B cell (primary cell): ENCODE measurements around the gene NR6A1. TPM values are rescaled to one million over a fixed set of nuclear protein-coding genes. Genes with fewer than 3 reads are reported as not detected.

Experiments
- ATAC-seq: fragments of 200-7000 bp; cut with Tn5 transposase; one replicate; pipeline ENCODE4 v1.10.0; 2021; ENCODE audit warnings: low read depth, mild to moderate bottlenecking, moderate number of reproducible peaks, moderate library complexity
- CTCF ChIA-PET: fragments of 350-600 bp; sonication (Branson Sonifier 250); formaldehyde crosslinking; loops from one replicate; lab custom pipeline; 2021; ENCODE audit warnings: antibody characterized with exemption, inconsistent platforms; lab: Charles Lee
- POLR2A ChIA-PET: fragments of 350-600 bp; sonication (Branson Sonifier 250); formaldehyde crosslinking; loops from one replicate; lab custom pipeline; 2021; ENCODE audit warnings: antibody characterized with exemption; lab: Charles Lee
- DNase-seq: peaks from one replicate; pipeline ENCODE4 v3.0.0; 2013
- H2AFZ ChIP-seq: 2 replicates; pipeline ENCODE4 v1.6.1; 2012; ENCODE audit warnings: mild to moderate bottlenecking, low read depth, low read length; ENCODE audit not compliant: insufficient read depth, poor library complexity, severe bottlenecking
- H3K27ac ChIP-seq, 2 donors: 1 replicate in 1 of 2; 2 replicates in 1 of 2; pipeline ENCODE4 v1.5.1; 2012 to 2013; ENCODE audit warnings: low read length in 2 of 2, mild to moderate bottlenecking in 2 of 2, moderate library complexity in 1 of 2
- H3K27me3 ChIP-seq, 4 experiments: fragments of 200-600 bp in 1 of 4; sonication (generic) in 1 of 4; replicated peaks in 1 of 4; 1 replicate in 2 of 4; 2 replicates in 2 of 4; pipeline versions ENCODE4 v1.6.1 to v1.7.0; 2013 to 2016; ENCODE audit warnings: low read length in 3 of 4, mild to moderate bottlenecking in 2 of 4, mixed read lengths in 1 of 4, moderate library complexity in 1 of 4; ENCODE audit not compliant: insufficient read depth in 4 of 4, control insufficient read depth in 3 of 4; ENCODE audit errors: control extremely low read depth in 1 of 4
- H3K36me3 ChIP-seq, 2 experiments: replicated peaks in 1 of 2; 1 replicate in 1 of 2; 2 replicates in 1 of 2; pipeline versions ENCODE4 v1.6.1 to v1.7.1; 2013; ENCODE audit warnings: low read length in 1 of 2; ENCODE audit not compliant: insufficient read depth in 2 of 2, control insufficient read depth in 1 of 2; ENCODE audit errors: control extremely low read depth in 1 of 2, extremely low read depth in 1 of 2
- H3K4me1 ChIP-seq, 2 donors: fragments of 200-600 bp in 1 of 2; sonication (generic) in 1 of 2; 1 replicate in 1 of 2; 2 replicates in 1 of 2; pipeline versions ENCODE4 v1.5.1 to v1.6.1; 2013 to 2017; ENCODE audit warnings: low read length in 2 of 2; ENCODE audit not compliant: control insufficient read depth in 2 of 2, insufficient read depth in 2 of 2
- H3K4me2 ChIP-seq: replicated peaks from 2 replicates; pipeline ENCODE3; 2012; ENCODE audit warnings: mild to moderate bottlenecking, low read depth, low read length; ENCODE audit not compliant: poor library complexity, severe bottlenecking
- H3K4me3 ChIP-seq, 5 experiments: fragments of 200-600 bp in 1 of 5; sonication (generic) in 1 of 5; 1 replicate in 3 of 5; 2 replicates in 2 of 5; pipeline versions ENCODE4 v1.5.1 to v1.7.0; 2011 to 2016; ENCODE audit warnings: low read length in 4 of 5, mild to moderate bottlenecking in 4 of 5, low read depth in 2 of 5, control low read depth in 1 of 5, moderate library complexity in 1 of 5; ENCODE audit not compliant: insufficient read depth in 1 of 5; ENCODE audit errors: control extremely low read depth in 1 of 5, extremely low read depth in 1 of 5
- H3K79me2 ChIP-seq: fragments of 200-600 bp; sonication (generic); one replicate; pipeline ENCODE4 v1.6.0; 2016; ENCODE audit warnings: low read length; ENCODE audit not compliant: control insufficient read depth, insufficient read depth
- H3K9ac ChIP-seq: fragments of 200-600 bp; sonication (generic); 2 replicates; pipeline ENCODE4 v1.6.1; 2017; ENCODE audit warnings: mild to moderate bottlenecking, low read length, moderate library complexity
- H3K9me3 ChIP-seq, 3 donors: one replicate each; pipeline versions ENCODE4 v1.6.1 to v1.7.1; 2013; ENCODE audit warnings: low read length in 2 of 3; ENCODE audit not compliant: control insufficient read depth in 2 of 3, insufficient read depth in 1 of 3; ENCODE audit errors: control extremely low read depth in 1 of 3
- H4K20me1 ChIP-seq: 2 replicates; pipeline ENCODE4 v1.6.0; 2012; ENCODE audit warnings: mild to moderate bottlenecking, low read length; ENCODE audit not compliant: insufficient read depth, control insufficient read depth, poor library complexity, severe bottlenecking
- H3K27ac Mint-ChIP-seq: one replicate; pipeline ENCODE4 v1.8.0; 2021; ENCODE audit warnings: mixed read lengths
- H3K27me3 Mint-ChIP-seq: one replicate; pipeline ENCODE4 v1.8.0; 2021; ENCODE audit warnings: mixed read lengths
- H3K4me1 Mint-ChIP-seq: one replicate; pipeline ENCODE4 v1.8.0; 2021; ENCODE audit warnings: mixed read lengths
- H3K4me3 Mint-ChIP-seq: one replicate; pipeline ENCODE4 v1.8.0; 2021; ENCODE audit warnings: mixed read lengths
- H3K9me3 Mint-ChIP-seq: one replicate; pipeline ENCODE4 v1.8.0; 2022; ENCODE audit warnings: mixed read lengths; ENCODE audit not compliant: insufficient read depth
- EZH2 ChIP-seq: IDR thresholded peaks from 2 replicates; pipeline ENCODE4 v1.6.1; 2012; ENCODE audit warnings: borderline replicate concordance, low read depth, mild to moderate bottlenecking, moderate library complexity, low read length; ENCODE audit not compliant: insufficient read depth, poor library complexity, severe bottlenecking
- WGBS: methylation state at CpG from one replicate; pipeline ENCODE4 v1.1.5; 2013; ENCODE audit warnings: missing lambda C conversion rate; ENCODE audit not compliant: insufficient coverage; 5-methylcytosine and 5-hydroxymethylcytosine counted together
- intact Hi-C: fragments of 100-400 bp; cut with micrococcal nuclease; formaldehyde crosslinking; loops from one replicate; pipeline ENCODE4 v1.10.0; 2022
- polyA plus RNA-seq: library from polyadenylated mRNA; depleted of rRNA; stranded (reverse); fragments of >200 nt; gene quantifications from 2 replicates; pipeline ENCODE4 v1.2.3, GENCODE V29; 2012
- total RNA-seq, 2 donors: library from RNA; stranded (reverse); fragments of 120-200 nt in 1 of 2; gene quantifications; 1 replicate in 1 of 2; 2 replicates in 1 of 2; pipeline versions ENCODE4 v1.2.3 to v1.2.4, GENCODE V29; 2013 to 2022
- TF ChIP-seq, protein P1 (sequence below): fragments of 200-600 bp; IDR thresholded peaks from one replicate; pipeline ENCODE4 v1.8.0; 2022; ENCODE audit warnings: antibody characterized with exemption, mild to moderate bottlenecking

The NR6A1 gene
- total and polyA plus RNA-seq, 2 donors (not counting 1 experiment from before 2014, with no cell fraction given), result 0.09 to 0.67 TPM

DNA sequence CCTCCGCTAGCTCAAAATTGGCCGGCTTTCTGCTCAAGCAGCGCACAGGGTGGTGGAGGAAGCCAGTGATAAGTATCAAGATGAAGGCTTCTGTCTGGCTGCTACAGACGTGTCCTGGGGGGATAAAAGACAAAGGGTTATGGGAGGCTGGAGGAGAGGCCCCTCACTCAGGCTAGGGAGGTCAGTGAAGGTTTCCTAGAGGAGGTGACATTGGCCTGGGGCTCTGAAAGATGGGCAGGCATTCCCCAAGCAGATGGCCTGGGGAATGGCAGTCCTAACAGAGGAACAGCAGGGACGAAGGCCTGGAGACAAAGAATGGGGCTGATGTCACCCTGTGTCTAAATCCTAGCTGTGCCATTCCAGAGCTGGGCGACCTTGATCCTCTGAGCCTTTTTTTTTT, 38.1 kb upstream of the NR6A1 start:
- Histone ChIP-seq H3K27me3 (no peaks in the 10 kb centered on the region), H3K4me2 (no peak overlapping the region), H3K4me1 (no peaks in the 10 kb centered on the region), H3K9me3 (no peaks in the 10 kb centered on the region), H3K9ac (no peak overlapping the region), H2AFZ (no peak overlapping the region), H3K27ac (no peak overlapping the region), H3K36me3 (no peaks in the 10 kb centered on the region), H4K20me1 (no peaks in the 10 kb centered on the region), H3K4me3 (no peak overlapping the region), H3K79me2 (no peaks in the 10 kb centered on the region)
- Mint-ChIP-seq H3K27me3 (no peaks in the 10 kb centered on the region), H3K4me1 (peaks cover 5% of the 10 kb centered on the region), H3K9me3 (no peaks in the 10 kb centered on the region), H3K27ac (no peak overlapping the region), H3K4me3 (no peak overlapping the region)
- TF ChIP-seq, protein P1, sequence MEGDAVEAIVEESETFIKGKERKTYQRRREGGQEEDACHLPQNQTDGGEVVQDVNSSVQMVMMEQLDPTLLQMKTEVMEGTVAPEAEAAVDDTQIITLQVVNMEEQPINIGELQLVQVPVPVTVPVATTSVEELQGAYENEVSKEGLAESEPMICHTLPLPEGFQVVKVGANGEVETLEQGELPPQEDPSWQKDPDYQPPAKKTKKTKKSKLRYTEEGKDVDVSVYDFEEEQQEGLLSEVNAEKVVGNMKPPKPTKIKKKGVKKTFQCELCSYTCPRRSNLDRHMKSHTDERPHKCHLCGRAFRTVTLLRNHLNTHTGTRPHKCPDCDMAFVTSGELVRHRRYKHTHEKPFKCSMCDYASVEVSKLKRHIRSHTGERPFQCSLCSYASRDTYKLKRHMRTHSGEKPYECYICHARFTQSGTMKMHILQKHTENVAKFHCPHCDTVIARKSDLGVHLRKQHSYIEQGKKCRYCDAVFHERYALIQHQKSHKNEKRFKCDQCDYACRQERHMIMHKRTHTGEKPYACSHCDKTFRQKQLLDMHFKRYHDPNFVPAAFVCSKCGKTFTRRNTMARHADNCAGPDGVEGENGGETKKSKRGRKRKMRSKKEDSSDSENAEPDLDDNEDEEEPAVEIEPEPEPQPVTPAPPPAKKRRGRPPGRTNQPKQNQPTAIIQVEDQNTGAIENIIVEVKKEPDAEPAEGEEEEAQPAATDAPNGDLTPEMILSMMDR, result no peak
- TF ChIP-seq EZH2, result no peak
- POLR2A ChIA-PET, result no interaction called here
- 96% methylated on average over 6 of the region's 6 CpGs for WGBS
- intact Hi-C loops, result no loop called here
- CTCF ChIA-PET, result no interaction called here
- ATAC-seq (no peak), DNase-seq (no peak)

DNA sequence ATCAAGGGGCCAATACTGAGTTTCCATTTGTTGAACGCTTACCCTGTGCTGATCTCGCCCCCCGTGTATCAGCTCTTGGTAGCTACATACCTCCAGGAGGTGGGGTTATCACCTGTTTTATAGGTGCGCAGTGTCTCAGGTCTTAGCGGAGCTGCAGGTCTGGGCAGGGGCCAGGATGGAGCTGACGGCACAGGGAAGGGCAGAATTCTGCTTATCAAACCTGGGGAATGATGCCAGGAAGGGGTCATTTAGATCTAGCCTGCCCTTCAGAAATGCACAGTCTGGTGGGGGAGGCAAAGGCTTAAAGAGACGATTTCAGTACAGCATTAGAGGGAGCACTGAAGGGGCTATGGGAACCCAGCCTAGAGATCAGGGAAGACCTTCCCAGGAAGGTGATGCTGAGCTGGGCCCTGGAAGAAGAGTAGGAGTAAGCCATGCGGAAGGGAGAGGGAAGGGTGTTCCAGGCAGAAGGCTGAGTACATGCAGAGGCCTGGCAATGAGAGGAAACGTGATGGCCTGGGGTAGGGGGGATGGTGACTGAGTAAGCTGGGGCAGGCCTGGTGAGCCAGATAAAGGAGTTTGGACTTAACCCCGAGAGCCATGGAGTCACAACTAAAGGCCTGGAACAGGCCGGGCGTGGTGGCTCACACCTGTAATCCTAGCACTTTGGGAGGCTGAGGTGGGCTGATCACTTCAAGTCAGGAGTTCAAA, 37.3 kb upstream of the NR6A1 start:
- Histone ChIP-seq H3K9ac (no peak overlapping the region), H3K36me3 (no peaks in the 10 kb centered on the region), H3K4me2 (no peak overlapping the region), H2AFZ (no peak overlapping the region), H4K20me1 (no peaks in the 10 kb centered on the region), H3K27ac (no peak overlapping the region), H3K4me3 (no peak overlapping the region), H3K4me1 (no peaks in the 10 kb centered on the region), H3K9me3 (no peaks in the 10 kb centered on the region), H3K27me3 (no peaks in the 10 kb centered on the region), H3K79me2 (no peaks in the 10 kb centered on the region)
- TF ChIP-seq, protein P1, result no peak
- TF ChIP-seq EZH2, result no peak
- no peaks in the 10 kb centered on the region for H3K27me3 Mint-ChIP-seq
- CTCF ChIA-PET, result no interaction called here
- WGBS, result 97% methylated on average over 12 of the region's 12 CpGs
- peaks cover 5% of the 10 kb centered on the region for H3K4me1 Mint-ChIP-seq
- POLR2A ChIA-PET, result no interaction called here
- ATAC-seq (no peak), DNase-seq (no peak)
- no peak overlapping the region for H3K27ac Mint-ChIP-seq
- intact Hi-C loops, result no loop called here
- H3K4me3 Mint-ChIP-seq, result no peak overlapping the region
- H3K9me3 Mint-ChIP-seq, result no peaks in the 10 kb centered on the region
